ENCODE data around the gene RFT1.
"Not testable (repeated sequence)": the region's sequence is repeated elsewhere in the genome, so short reads cannot be mapped to it uniquely, and the experiment has no call there.

Gene RFT1

DNA sequence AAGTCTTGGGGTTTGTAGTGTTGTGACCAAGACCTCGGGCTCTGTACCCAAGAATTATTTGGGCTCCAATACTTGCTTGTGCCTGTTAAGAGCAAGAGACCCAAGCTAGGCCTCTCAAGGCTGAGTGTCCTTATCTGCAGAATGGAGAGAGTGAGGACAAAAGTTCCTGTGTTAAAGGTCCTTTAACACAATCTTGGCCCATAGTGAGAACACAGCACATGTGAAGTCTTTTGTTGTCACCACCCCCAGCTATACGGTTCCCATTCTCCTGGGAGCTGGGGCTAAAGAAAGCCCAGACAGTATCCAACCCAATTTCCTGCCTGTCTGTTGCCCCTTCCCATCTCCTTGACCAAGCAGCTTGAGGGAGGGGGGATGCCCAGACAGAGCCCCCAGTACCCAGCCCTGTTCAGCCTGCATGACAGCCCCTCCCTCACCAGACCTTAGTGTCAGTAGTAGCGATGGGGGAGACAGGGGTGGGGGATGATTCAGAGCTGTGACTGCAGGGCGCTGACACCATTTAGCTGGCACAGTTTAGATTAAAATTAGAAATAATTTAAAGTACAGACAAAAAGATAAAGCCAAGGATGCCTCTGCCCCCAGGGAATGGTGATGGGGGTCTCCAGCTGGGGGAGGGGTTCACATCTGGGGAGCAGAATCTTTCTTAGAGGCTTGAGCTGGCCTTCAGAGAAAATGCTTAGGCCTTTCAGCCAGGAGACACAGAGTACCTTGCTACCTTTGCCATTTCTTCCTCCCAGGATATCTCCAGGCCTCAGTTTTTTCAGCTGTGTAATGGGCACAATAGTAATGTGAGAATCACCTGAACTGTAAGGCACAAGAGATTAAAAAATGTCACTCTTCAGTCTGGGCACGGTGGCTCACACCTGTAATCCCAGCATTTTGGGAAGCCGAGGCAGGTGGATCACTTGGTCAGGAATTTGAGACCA, 33.5 kb upstream of the RFT1 start:
- DNase-seq, result no peak

DNA sequence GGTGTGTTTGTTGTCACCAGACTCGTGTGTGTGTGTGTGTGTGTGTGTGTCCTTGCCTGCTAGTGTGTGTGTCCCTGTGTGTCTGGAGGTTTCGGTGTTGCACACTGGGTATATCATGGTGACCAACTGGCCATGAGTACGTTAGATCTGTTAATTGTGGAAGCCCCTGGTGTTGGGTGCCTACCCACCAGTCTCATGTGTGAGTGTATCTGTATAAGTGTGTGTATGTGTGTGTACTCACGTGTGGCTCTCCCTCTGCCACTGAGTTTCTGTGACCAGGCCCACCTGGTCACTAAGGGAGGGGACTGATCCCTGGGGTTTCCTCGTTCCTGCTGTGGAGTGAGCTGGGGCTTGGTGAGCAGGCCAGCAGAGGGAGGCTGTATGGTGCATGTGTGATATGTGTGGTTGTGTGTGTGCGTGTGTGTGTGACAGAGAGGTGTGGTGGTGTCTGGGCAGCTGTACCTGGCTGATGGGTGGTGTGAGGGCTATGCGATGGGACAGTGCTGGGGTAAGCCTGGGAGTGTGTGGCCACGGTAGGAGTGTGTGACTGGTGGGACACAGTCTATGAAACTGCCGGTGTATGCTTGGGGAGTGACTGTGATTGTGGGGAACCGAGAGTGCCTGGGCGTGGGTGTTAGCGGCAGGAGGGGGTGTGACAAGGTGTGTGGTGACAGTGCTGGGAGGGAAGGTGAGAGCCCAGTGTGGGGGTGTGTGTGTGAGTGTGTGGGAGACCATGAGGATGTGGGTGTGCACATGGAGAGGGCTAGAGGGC, 32.6 kb upstream of the RFT1 start:
- DNase-seq, result no peak

DNA sequence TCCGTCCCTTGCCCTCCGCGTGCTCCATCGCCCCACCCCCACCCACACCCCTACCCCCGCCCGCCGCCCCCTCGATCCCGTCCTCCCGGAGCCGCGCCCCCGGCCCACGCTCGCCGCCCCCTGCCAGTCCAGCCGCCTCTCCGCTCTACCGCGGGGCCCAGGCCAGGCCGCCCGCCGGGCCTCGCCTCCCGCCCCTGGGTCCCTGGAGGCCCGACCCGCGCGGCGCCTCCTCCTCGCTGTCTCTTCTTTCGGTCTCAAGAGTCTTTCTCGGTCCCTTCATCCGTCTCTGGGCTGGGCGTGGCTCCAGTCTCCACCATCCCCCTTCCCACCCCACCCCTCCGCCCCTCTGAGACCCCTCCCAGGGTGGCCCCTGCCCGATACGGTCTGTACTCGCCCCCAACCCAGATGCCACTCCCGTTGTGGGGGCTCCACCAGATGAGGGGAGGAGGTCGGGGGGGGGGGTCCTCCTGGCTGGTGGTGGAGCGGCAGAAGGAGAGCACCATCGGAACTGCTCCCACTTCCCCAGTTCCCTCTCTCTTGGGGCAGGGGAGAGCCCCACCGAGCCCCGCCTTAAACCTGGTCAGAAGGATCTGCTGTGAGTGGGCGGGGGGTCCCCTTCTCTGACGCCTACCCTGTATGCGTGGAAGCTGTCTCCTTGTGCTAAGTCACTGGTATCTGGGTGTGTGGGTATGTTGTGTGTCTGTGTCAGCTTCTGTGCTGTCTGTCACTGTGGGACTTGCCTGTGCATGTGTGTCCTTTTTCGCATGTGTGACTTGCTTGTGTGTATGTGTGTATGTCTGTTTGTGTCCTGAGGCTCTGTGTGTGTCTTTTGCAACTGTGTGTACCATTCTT, 31.8 kb upstream of the RFT1 start:
- no peak for DNase-seq

GRCh38 chr3:53161450-53161819, 31.2 kb upstream of the RFT1 start:
- DNase-seq, result no peak

GRCh38 chr3:53160660-53161449, 30.6 kb upstream of the RFT1 start, which contains the start of gene PRKCD:
PRKCD (plus strand) TSS chr3:53161209; CDS start chr3:53178423, 17,214 bp downstream.
- no peak for DNase-seq

DNA sequence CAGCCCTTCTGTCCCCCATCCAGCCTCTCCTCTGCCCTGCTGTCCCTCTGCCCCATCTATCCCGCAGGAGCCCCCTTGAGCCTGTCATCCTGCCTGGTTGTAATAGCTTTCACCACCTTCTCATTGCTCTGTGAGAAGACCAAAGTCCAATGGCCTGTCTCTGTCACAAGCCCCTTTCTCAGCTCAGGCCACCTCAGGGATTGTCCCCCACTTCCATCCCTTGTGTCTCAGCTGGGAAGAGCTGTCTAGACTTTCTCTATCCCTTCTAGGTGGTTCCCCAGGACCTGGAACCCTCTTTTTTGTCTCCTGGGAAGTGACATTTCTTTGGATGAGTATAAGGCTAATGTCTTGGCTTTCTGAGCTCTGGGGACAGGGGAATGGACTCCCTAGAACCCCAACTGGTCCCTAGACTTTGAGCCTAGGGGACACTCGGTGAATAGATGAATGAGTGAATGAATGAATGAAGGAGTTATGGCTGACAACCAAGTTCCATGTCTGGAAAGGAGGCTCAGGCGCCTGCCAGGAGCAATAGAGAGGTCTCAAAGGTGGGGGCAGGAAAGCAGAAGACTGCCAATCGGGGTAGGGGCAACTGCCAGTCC, 29.9 kb upstream of the RFT1 start:
- DNase-seq, result no peak

- no peak for DNase-seq
These were observed 29.2 kb upstream of the RFT1 start for GRCh38 chr3:53159156-53160060.

- DNase-seq, result no peak
These were observed 28.5 kb upstream of the RFT1 start for GRCh38 chr3:53158765-53159155.

- DNase-seq, result no peak
These were observed 27.8 kb upstream of the RFT1 start for GRCh38 chr3:53157974-53158580.

- no peak for DNase-seq
These were observed 26.2 kb upstream of the RFT1 start for GRCh38 chr3:53156368-53156834.

GRCh38 chr3:53155760-53156159, 25.5 kb upstream of the RFT1 start:
- no peak for DNase-seq

DNA sequence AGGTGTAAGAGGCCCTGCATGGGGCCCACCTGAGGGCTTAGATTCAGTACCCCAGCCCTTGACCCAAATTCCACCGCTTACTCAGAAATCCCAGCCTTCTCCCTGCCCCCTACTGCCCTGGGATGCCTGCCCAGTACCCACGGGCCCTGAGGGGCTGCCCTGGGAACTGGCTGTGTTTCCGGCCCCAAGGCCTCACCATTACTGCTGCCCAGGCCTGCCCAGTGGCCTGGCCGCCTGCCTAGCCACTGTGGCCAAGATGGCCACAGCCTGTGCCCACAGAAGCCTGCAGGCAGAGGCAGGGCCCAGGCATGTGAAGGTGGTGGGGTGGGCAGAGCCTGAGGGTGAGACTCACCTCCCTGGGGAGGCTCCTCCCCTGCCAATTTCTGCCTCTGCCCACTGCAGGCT, 24.6 kb upstream of the RFT1 start:
- no peak for DNase-seq

DNA sequence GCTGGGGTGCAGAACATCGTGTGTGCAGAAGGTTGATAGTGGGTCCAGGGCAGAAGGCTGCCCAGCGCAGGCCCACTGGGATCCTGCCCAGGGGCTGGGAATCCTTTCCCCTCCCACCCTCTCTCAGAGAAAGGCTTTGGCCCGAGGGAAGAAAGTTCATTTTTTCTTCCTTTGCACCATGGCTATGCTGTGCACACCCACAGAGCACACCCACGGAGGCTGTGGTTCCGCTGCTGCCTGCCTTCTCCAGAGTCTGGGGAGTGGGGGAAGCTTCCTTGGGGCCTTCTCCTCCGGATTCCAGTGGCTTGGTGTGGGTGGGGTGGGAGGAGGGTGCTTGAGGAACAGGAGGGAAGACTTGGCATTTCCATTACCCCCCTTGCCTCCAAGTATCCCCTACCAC, 23.7 kb upstream of the RFT1 start:
- no peak for DNase-seq

- DNase-seq, result no peak
These were observed 23.1 kb upstream of the RFT1 start for GRCh38 chr3:53153264-53153823.

DNA sequence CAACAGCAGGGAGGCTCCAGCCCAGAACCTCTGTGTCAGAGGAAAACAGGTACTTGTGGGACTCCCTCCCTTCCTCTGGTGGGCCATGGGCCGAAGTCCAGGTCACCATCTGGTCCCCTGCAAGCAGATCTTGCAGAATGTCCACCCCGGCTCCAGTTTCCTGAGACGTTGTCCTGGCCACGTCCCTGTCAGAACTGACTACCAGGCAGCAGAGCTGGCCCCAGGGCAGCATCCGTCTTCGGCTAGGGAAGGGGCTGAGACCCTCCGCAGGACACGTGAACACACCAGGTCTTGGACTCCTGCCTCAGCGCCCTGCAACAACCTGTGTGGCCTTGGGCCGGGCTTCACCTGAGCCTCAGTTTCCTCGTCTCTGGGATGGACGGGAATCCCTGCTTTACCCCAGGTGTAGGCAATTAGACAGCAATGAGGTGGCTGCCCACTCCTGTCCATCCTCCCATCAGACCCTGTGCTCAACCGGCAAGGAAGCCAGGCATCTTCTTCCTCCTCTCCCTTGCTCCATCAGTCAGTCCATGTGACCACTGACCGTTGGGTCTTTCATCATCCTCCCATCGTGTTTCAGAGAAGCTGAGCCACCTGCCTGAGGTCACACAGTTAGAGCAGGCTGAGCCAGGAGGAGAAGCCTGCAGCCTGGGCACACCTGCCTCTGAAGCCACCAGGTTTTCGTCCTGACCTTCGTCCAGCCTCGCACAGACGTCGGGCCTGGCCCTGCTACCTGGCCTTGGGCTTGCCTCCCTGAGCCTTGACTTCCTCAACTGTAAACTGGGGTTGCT, 21.8 kb upstream of the RFT1 start:
- DNase-seq, result no peak

- no peak for DNase-seq
These were observed 21.2 kb upstream of the RFT1 start for GRCh38 chr3:53151465-53151864.

DNA sequence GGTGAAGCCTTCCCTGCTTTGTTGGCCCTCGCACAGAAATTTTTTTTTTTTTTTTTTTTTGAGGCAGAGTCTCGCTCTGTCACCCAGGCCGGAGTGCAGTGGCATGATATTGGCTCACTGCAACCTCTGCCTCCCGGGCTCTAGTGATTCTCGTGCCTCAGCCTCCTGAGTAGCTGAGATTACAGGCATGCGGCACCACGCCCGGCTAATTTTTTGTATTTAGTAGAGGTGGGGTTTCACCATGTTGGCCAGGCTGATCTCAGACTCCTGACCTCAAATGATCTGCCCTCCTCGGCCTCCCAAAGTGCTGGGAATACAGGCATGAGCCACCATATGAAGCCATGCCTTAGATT, 20.8 kb upstream of the RFT1 start:
- not testable (repeated sequence) for DNase-seq

- DNase-seq, result no peak
These were observed 20.2 kb upstream of the RFT1 start for GRCh38 chr3:53150247-53151085.

All from cerebellar nuclear complex (tissue), 1 donor.